ENCODE data around the gene APOM. TPM values are rescaled to one million over a fixed set of nuclear protein-coding genes. Genes with fewer than 3 reads are reported as not detected.

The APOM gene
- total RNA-seq, 1 donor = 2.0 TPM

- no peak for TF ChIP-seq CTCF (IDR thresholded peaks at IDR 0.05; ENCODE audit: insufficient read depth, low read length)
- no peak for DNase-seq (ENCODE audit: low read depth)
- H3K4me3 ChIP-seq (ENCODE audit: low read depth, low read length) = no peak overlapping the region
Measured at GRCh38 chr6:31687860-31688693, 32.4 kb downstream of the APOM start.

- DNase-seq (ENCODE audit: low read depth) = no peak
- TF ChIP-seq CTCF (IDR thresholded peaks at IDR 0.05; ENCODE audit: insufficient read depth, low read length) = peak; percentile 57
- H3K4me3 ChIP-seq (ENCODE audit: low read depth, low read length) = no peak overlapping the region
Measured at GRCh38 chr6:31689249-31690110, 33.8 kb downstream of the APOM start.

GRCh38 chr6:31690231-31691077 is 34.8 kb downstream of the APOM start:
- H3K4me3 ChIP-seq (ENCODE audit: low read depth, low read length) = no peak overlapping the region
- no peak for TF ChIP-seq CTCF (IDR thresholded peaks at IDR 0.05; ENCODE audit: insufficient read depth, low read length)
- no peak for DNase-seq (ENCODE audit: low read depth)

- DNase-seq (ENCODE audit: low read depth) = no peak
- no peak for TF ChIP-seq CTCF (IDR thresholded peaks at IDR 0.05; ENCODE audit: insufficient read depth, low read length)
- no peak overlapping the region for H3K4me3 ChIP-seq (ENCODE audit: low read depth, low read length)
Measured at GRCh38 chr6:31691078-31691463, 35.4 kb downstream of the APOM start.

- no peak overlapping the region for H3K4me3 ChIP-seq (ENCODE audit: low read depth, low read length)
- TF ChIP-seq CTCF (IDR thresholded peaks at IDR 0.05; ENCODE audit: insufficient read depth, low read length) = no peak
- no peak for DNase-seq (ENCODE audit: low read depth)
Measured at GRCh38 chr6:31691564-31692108, 35.9 kb downstream of the APOM start.

GRCh38 chr6:31692353-31692752 is 36.7 kb downstream of the APOM start:
- TF ChIP-seq CTCF (IDR thresholded peaks at IDR 0.05; ENCODE audit: insufficient read depth, low read length) = no peak
- DNase-seq (ENCODE audit: low read depth) = no peak
- no peak overlapping the region for H3K4me3 ChIP-seq (ENCODE audit: low read depth, low read length)
